Panc1 (cell line): Measurements from ENCODE around the gene FYB2.

ENCODE experiments used
- POLR2AphosphoS5 ChIP-seq: IDR thresholded peaks from 2 replicates; pipeline ENCODE4 v1.6.1; 2012; ENCODE audit warnings: mild to moderate bottlenecking, low read depth, low read length, moderate library complexity
- REST ChIP-seq, 2 experiments: IDR thresholded peaks; 2 replicates each; pipeline ENCODE4 v1.6.1; 2011 to 2012; ENCODE audit warnings: low read depth in 2 of 2, control low read depth in 1 of 2, low read length in 1 of 2, mild to moderate bottlenecking in 1 of 2, moderate library complexity in 1 of 2; ENCODE audit not compliant: insufficient read depth in 1 of 2
- SIN3A ChIP-seq: IDR thresholded peaks from 2 replicates; pipeline ENCODE4 v1.6.1; 2012; ENCODE audit warnings: low read depth, mild to moderate bottlenecking, low read length, moderate library complexity, borderline replicate concordance; ENCODE audit not compliant: insufficient read depth
- TCF7L2 ChIP-seq: IDR thresholded peaks from 2 replicates; pipeline ENCODE4 v1.6.1; 2011; ENCODE audit warnings: mild to moderate bottlenecking, low read depth, low read length, inconsistent platforms
- TF ChIP-seq, protein P1 (sequence below): fragments of 450-650 bp; IDR thresholded peaks from 2 replicates; pipeline ENCODE4 v1.5.1; 2017; ENCODE audit warnings: mild to moderate bottlenecking

DNA sequence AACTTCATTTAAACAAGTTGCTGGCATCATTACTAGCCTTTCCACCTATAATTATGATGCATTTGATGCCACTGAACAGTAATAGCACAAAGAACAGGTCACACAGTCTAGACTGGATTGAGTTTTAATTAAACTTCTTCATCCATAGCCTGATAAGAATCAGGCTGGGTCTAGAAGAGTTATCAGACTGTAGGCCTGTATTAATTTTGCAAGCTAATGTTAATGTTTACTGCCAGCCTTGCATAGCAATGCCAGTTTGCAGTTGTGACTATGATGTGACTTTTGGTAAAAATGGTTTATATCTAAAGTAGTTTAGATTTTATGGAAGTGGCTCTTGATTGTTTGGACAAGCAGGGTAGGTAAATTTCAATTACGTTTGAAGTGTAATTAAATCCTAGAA lies 106.1 kb downstream of the FYB2 start:
- TF ChIP-seq, protein P1, sequence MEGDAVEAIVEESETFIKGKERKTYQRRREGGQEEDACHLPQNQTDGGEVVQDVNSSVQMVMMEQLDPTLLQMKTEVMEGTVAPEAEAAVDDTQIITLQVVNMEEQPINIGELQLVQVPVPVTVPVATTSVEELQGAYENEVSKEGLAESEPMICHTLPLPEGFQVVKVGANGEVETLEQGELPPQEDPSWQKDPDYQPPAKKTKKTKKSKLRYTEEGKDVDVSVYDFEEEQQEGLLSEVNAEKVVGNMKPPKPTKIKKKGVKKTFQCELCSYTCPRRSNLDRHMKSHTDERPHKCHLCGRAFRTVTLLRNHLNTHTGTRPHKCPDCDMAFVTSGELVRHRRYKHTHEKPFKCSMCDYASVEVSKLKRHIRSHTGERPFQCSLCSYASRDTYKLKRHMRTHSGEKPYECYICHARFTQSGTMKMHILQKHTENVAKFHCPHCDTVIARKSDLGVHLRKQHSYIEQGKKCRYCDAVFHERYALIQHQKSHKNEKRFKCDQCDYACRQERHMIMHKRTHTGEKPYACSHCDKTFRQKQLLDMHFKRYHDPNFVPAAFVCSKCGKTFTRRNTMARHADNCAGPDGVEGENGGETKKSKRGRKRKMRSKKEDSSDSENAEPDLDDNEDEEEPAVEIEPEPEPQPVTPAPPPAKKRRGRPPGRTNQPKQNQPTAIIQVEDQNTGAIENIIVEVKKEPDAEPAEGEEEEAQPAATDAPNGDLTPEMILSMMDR, result no peak
- TF ChIP-seq SIN3A (no peak), REST (IDR thresholded peaks at IDR 0.05; ENCODE audit: insufficient read depth in 1 of 2, low read depth in 2 of 2, low read length in 1 of 2) (no peak), POLR2AphosphoS5 (no peak), TCF7L2 (no peak)
